Body of pancreas (tissue), 4 donors: ENCODE measurements around the gene BTBD18.

ENCODE experiments used
- CTCF ChIP-seq, 7 experiments: fragments of 450-650 bp in 4 of 7; fragments of 200-600 bp in 3 of 7; sonication (generic) in 3 of 7; IDR thresholded peaks; one replicate each; pipeline ENCODE4 v1.5.1; 2016 to 2019; ENCODE audit warnings: antibody characterized with exemption in 7 of 7
- POLR2A ChIP-seq, 3 donors: fragments of 450-650 bp; IDR thresholded peaks; one replicate each; pipeline ENCODE4 v1.6.1; 2016; ENCODE audit warnings: antibody characterized with exemption in 3 of 3, mild to moderate bottlenecking in 2 of 3

- TF ChIP-seq CTCF (IDR thresholded peaks at IDR 0.05) (no peak), POLR2A (IDR thresholded peaks at IDR 0.05) (no peak)
Measured at GRCh38 chr11:57745206-57745605, 6.4 kb downstream of the BTBD18 start.
